Hepatocyte (in vitro differentiated cells): ENCODE results near the gene MINK1.

Experiments used
- EZH2 ChIP-seq: fragments of 200-600 bp; sonication (generic); IDR thresholded peaks from 2 replicates; pipeline ENCODE4 v1.6.1; 2016; ENCODE audit warnings: antibody characterized with exemption, mild to moderate bottlenecking, borderline replicate concordance
- EZH2phosphoT487 ChIP-seq: fragments of 200-600 bp; sonication (generic); IDR thresholded peaks from one replicate; pipeline ENCODE4 v1.6.1; 2018; ENCODE audit warnings: antibody characterized with exemption, mild to moderate bottlenecking, low read depth, moderate library complexity; ENCODE audit not compliant: unreplicated experiment, severe bottlenecking
- TF ChIP-seq, protein P1 (sequence below): fragments of 200-600 bp; sonication (generic); IDR thresholded peaks from 2 replicates; pipeline ENCODE4 v1.5.1; 2016; ENCODE audit warnings: antibody characterized with exemption, mild to moderate bottlenecking; ENCODE audit not compliant: poor library complexity

DNA sequence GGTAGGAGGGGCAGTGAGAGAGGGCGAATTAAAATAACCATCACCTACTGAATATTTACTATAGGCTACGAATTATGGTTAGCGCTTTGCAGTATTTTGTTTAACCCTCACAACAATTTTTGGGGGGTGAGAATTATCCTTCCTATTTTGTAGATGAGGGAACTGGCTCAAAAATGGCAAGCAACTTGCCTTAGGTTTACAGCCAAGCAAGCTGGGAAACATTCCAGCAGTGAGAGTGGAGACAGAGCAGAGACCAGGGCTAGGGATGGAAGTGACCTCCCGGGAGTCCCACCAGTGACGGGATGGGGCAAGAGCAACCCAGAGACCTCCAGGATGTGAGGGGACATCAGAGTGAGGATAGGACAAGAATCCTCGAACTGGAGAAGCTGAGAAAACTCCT is 46.6 kb upstream of the MINK1 start:
- TF ChIP-seq, protein P1, sequence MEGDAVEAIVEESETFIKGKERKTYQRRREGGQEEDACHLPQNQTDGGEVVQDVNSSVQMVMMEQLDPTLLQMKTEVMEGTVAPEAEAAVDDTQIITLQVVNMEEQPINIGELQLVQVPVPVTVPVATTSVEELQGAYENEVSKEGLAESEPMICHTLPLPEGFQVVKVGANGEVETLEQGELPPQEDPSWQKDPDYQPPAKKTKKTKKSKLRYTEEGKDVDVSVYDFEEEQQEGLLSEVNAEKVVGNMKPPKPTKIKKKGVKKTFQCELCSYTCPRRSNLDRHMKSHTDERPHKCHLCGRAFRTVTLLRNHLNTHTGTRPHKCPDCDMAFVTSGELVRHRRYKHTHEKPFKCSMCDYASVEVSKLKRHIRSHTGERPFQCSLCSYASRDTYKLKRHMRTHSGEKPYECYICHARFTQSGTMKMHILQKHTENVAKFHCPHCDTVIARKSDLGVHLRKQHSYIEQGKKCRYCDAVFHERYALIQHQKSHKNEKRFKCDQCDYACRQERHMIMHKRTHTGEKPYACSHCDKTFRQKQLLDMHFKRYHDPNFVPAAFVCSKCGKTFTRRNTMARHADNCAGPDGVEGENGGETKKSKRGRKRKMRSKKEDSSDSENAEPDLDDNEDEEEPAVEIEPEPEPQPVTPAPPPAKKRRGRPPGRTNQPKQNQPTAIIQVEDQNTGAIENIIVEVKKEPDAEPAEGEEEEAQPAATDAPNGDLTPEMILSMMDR, result no peak
- TF ChIP-seq EZH2 (no peak), EZH2phosphoT487 (no peak)
